NCI-H2171 treated with DMSO at 0.1 percent for 48 hours (cell line): ENCODE measurements around the gene TRIM5.

ENCODE experiments used
- DNase-seq: peaks from one replicate; lab custom pipeline; 2025; lab: John Stamatoyannopoulos, UW

TRIM5 gene

DNA sequence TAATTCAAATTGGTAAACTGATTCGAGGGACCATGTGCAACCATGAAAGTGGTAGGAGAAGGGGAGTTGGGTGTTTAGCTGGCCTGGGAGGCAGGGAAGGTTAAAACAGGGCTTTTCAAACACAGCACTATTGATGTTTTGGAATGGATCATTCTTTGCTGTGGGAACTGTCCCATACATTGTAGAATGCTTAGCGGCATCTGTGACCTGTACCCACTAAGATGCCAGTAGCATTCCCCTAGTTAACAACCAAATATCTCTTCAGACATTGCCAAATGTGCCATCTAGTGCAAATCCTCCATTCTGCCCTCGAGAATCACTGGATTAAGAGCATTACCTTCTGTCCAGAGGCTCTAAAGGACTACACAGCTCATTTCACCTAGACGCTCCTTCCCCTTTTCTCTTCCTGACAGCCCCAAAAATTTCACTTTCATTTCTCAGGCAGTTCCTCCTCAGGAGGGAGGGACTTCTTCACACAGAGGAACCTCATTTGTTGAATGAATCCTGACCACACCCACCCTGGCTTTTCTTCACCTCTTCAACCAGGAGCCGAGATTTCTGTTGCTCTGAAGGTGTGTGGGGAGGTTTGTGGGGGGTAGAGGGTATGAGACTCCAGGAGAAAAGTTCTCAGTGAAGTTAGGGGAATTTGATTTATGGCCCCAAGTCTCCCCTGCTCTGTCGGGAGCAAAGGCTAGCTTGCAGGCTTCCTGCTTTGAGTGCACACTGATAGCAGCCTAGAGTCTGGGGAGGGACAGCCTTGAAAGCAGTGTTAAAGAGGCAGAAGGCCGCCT, 60.2 kb downstream of the TRIM5 start, which contains the start of gene TRIM34:
Gene TRIM34, plus strand, starts transcription at position 513 of the 791 bp plus-strand sequence. CDS start 7,331 bp downstream, outside the sequence.
- DNase-seq = no peak

- DNase-seq = no peak
Measured at GRCh38 chr11:5622802-5623201, 62.1 kb downstream of the TRIM5 start.

GRCh38 chr11:5621580-5621979, 63.3 kb downstream of the TRIM5 start:
- DNase-seq = no peak

- DNase-seq = no peak
Measured at GRCh38 chr11:5620651-5621521, 64.0 kb downstream of the TRIM5 start.

GRCh38 chr11:5618807-5619206, 66.1 kb downstream of the TRIM5 start:
- DNase-seq = no peak
